ENCODE measurements around the gene KRI1.
"Not testable (repeated sequence)": the region's sequence is repeated elsewhere in the genome, so short reads cannot be mapped to it uniquely, and the experiment has no call there.

The KRI1 gene

DNA sequence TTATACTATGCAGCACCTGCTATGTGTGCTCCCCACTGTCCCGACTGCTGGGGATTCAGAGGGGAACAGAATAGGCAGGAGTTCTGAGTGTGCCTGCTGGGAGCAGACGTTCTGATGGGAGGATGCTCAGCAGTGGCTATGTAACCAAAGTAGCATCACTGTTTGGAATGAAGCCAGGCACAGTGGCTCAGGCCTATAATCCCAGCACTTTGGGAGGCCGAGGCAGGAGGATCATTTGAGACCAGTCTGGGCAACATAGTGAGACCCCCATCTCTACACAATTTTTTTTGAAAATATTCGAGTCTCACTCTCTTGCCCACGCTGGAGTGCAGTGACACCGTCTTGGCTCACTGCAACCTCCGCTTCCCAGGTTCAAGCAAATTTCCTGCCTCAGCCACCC lies 16.1 kb downstream of the KRI1 start:
- DNase-seq = no peak

DNA sequence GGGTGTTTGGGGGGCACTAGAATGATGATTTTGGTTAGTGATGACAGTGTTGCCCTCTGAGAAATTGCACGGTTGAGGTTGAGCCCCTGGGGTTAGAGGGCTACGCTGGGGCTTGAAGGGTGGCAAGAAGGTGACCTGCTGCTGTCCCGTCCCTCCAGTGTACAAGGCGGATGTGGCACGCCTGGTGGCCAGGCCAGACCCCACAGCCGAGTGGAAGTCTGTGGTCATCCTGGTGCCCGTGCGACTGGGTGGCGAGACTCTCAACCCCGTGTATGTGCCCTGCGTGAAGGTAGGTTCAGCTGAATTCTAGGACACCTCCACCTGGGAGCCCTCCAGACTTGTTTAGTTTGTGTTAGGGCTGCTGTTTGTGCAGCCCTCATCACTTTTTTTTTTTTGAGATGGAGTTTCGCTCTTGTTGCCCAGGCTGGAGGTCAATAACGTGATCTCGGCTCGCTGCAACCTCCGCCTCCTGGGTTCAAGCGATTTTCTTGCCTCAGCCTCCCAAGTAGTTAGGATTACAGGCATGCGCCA lies 17.0 kb downstream of the KRI1 start:
- DNase-seq = no peak

DNA sequence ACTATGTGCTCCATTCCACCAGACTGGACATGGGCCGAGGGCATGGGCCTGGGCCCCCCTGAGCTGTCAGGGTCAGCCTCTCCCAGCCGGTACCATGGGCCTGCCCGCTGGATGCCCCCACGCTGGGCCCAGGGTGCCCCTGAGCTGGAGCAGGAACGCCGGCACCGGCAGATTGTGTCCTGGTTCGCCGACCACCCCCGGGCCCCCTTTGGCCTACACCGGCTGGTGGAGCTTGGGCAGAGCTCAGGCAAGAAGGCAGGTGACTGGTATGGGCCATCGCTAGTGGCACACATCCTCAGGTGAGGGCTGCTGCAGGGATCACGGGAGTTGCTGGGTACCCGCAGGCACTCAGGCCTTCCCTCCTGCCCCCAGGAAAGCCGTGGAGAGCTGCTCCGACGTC lies 19.0 kb downstream of the KRI1 start:
- DNase-seq = no peak

DNA sequence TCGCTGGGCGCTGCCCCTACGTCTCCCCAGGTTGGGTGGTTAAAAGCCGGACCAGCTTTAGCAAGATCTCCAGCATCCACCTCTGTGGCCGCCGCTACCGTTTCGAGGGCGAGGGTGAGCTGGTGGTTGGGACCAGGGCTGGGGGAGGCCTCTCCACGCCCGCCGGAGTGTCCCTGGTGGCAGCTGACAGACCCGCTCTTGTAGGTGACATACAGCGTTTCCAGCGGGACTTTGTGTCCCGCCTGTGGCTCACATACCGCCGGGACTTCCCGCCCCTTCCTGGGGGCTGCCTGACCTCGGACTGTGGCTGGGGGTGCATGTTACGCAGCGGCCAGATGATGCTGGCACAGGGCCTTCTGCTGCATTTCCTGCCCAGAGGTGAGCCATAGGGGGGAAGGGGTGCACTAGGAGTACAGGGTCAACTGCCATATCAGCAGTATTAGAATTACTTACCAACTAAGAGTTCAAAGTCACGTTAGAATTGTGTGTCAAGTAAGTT lies 21.0 kb downstream of the KRI1 start:
- no peak for DNase-seq

DNA sequence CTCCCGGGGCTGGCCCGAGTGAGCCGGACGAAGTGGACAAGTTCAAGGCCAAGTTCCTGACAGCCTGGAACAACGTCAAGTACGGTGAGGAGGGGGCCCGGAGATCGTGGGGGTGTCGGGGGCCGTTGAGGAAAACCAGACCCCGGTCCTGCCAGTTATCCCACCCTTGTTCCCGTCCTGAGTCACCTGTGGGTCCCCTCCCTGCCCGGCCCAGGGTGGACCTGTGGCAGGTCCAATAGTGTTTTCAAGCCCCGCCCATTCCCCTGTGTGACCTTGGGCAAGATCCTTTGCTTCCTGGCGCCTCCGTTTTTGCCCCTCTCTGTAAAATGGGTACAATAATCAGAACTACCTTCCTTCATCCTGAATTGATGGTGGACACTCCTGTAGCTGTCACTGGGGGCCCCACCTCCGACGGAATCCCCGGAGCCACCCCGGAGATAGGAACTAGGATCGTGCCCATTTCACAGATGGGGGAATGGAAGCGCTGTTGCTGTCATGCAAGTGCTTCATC lies 21.5 kb downstream of the KRI1 start:
- DNase-seq = no peak

DNA sequence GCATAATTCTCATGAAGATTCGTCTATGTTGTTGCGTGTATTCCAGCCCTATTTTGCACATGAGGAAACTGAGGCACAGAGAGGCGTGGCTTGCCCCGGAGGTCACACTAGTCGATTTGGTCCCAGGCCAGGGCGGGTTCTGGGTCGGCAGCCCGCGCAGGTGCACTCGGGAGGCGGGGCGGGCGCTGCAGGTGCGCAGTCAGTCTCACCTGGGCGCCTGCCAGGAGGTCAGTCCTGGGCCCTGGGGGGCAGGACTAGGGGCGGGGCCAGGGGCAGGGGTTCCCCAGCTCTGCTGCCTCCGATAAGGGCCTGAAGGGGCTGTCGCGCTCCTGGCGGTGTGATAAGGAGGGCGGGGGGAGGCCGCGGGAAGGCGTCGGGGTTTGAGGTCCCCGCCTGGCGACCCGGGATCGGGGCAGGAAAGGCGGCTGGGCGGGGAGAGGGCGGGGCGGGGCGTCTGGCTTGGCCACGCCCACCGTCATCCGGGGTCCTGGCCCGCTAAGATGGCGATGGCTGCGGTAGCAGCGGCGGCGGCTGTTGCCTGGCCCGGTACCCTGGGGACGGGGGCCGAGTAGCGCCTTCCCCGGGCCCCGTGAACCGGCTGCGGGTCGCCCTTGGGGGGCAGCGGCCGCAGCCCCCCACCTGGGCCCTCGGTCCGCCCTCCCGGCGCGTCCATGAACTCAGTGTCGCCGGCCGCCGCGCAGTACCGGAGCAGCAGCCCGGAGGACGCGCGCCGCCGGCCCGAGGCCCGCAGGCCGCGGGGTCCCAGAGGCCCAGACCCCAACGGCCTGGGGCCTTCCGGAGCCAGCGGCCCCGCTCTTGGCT lies 22.2 kb downstream of the KRI1 start, which contains the start of gene ATG4D:
ATG4D (plus strand) TSS at position 485 of the 822 bp plus-strand sequence; CDS start at position 672, 187 bp downstream.
- peak; percentile 80 to 81 for DNase-seq

DNA sequence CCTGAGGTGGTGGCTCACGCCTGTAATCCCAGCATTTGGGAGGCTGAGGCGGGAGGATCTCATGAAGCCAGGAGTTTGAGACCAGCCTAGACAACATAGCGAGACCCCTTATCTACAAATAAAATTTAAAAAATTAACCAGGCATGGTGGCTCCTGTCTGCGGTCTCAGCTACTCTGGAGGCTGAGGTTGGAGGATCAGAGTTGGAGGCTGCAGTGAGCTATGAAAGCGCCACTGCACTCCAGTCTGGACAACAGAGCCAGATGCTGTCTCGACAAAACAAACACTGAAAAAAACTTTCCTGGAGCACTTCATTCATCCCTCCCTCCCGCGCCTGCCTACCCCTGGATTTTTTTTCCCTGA lies 22.8 kb downstream of the KRI1 start:
- DNase-seq = no peak

DNA sequence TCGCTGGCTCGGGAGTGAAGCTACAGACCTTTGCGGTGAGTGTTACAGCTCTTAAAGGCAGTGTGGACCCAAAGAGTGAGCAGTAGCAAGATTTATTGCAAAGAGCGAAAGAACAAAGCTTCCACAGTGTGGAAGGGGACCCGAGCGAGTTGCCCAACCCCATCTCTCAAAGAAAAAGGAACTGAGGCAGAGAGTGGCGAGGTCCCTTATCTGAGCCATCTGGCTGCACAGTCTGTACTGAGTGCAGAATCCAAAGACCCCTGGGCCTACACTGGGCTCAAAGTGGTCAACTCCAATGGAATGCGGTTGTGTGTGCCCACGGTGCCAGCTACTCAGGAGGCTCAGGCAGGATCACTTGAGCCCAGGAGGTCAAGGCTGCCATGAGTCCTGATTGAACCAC lies 26.8 kb downstream of the KRI1 start:
- not testable (repeated sequence) for DNase-seq

DNA sequence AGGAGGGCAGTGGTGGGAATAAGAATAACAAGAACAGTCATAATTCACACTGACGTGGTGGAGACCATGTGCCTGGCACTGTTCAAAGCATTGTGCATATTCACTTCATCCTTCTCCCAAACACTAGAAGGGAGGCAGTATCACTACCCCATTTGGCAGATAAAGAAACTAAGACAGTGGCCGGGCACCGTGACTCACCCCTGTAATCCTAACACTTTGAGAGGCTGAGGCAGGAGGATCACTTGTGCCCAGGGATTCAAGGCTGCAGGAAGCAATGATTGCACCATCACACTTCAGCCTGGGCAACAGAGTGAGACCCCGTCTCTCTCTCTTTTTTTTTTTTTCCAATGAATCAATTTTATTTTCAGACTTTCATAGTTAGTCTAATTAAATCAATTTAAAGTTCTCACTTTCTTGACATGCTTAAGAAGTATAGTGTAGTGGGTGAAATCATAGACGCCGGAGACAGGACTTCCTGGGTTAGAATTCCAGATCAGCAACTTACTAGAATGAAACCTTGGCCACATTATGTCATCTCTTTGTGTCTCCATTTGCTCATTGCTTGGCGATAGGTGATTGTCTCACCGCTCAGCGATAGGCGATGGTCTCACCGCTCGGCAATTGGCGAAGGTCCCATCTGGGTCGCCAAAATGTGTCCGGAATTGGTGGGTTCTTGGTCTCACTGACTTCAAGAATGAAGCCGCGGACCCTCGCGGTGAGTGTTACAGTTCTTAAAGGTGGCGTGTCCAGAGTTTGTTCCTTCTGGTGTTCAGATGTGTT lies 27.4 kb downstream of the KRI1 start:
- no peak for DNase-seq

DNA sequence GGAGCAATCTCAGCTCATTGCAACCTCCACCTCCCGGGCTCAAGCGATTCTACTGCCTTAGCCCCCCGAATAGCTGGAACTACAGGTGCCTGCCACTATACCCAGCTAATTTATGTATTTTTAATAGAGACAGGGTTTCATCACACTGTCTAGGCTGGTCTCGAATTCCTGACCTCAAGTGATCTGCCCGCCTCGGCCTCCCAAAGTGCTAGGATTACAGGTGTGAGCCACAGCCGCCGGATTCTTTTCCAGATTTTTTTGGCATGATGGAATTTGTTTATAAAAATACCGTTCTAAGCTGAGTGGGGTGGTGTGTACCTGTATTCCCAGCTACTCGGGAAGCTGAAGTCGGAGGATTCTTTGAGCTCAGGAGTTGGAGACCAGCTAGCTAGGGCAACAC lies 28.1 kb downstream of the KRI1 start:
- no peak for DNase-seq

DNA sequence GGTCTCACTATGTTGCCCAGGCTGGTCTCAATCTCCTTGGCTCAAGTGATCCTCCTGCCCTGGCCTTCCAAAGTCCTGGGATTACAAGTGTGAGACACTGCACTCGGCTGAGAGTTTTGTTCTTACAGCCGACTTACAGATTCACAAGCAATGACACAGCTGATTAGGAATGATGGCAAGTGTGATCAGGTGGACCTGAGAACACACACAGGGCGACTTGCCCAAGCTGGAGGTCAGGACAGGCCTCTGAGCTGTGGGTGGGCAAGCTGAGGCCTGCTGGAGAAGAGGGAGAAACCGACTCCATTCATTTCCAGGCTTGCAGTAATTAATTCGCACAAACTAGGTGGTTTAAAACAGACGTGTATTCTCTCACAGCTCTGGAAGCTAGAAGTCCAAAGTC lies 30.2 kb downstream of the KRI1 start:
- no peak for DNase-seq

DNA sequence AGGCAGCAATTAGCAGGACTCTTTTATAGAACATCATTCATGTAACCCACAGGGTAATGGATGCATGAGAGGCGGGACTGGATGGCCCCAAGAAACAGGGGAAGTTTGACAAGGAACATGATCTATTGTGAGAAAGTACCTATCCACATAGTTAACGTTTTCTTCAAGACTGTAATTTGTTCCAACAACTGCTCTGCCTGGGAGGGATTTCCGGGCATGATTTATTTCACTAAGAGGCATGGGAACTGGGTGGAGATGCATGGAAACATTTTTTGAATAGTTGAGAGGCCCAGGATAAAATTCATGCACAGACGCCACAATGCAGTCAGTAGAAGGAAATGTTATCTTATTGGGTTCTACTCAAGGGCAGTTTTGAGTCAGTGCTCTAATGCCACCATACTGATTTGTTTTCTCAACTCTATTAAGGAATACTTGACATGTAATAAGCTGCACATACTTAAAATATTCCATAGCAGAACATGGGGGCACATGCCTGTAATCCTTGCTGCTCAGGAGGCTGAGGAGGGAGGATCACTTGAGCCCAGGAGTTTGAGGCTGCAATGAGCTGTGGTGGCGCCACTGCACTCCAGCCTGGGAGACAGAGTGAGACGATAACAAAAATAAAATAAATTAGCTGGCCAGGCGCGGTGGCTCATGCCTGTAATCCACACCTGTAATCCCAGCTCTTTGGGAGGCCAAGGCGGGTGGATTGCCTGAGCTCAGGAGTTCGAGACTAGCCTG lies 32.0 kb downstream of the KRI1 start:
- DNase-seq = no peak

DNA sequence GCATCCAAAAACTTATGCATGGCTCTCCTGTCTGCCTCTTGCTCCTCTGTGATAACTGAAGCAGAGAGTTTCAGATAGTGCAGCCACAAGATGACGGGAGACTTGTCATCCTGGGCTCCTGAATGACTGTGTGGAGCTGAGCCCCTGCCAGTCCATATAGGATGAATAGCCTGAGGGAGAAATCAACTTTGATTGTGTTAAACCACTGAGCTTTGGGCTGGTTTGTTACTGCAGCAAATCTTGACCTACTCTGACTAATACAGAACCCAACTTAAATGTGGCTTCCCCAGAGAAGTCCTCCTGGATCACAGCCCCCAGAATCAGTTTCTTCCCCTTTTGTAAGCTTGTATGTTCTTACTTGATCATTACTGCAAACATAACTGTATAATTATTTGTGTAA lies 33.4 kb downstream of the KRI1 start:
- no peak for DNase-seq

DNA sequence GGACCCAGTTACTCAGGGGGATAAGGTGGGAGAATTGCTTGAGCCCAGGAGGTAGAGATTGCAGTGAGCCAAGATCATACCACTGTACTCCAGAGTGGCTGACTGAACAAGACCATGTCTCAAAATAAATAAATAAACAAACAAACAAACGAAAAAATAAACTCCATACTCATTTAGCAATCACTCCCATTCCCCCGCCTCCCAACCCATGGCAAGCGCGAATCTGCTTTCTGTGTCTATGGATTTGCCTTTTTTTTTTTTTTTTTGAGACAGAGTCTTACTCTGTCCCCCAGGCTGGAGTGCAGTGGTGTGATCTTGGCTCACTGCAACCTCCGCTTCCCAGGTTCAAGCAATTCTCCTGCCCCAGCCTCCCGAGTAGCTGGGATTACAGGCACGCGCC lies 38.9 kb downstream of the KRI1 start:
- not testable (repeated sequence) for DNase-seq

DNA sequence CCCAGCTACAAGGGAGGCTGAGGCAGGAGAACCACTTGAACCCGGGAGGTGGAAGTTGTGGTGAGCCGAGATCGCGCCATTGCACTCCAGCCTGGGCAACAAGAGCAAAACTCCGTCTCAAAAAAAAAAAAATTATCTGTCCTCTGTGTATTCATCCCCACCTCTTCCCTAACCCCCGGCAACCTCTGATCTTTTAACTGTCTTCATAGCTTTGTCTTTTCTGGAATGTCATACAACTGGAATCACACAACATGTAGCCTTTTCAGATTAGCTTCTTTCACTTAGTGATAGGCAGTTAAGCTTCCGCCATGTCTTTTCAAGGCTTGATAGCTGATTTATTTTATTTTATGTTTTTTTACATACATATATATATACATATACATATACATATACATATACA lies 40.2 kb downstream of the KRI1 start:
- no peak for DNase-seq

DNA sequence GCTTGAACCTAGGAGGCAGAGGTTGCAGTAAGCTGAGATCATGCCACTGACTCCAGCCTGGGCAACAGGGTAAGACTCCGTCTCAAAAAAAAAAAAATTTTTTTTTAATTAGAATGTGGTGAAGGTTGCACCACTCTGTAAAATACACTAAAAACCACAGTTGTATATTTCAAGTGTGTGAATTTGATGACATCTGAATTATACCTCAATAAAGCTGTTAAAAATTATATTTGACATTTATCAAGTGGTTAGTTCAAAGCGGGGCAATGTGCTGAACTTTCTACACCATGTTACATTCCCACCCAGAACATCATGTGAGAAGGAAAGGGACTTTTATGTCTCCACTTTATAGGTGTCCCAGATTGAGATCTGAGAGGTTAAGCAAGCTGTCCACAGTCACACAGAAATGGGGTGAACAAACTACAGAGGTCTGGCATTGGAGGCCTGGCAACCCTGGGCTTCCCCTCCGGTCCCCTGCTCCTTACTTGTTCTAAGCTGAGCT lies 42.6 kb downstream of the KRI1 start:
- DNase-seq = no peak

DNA sequence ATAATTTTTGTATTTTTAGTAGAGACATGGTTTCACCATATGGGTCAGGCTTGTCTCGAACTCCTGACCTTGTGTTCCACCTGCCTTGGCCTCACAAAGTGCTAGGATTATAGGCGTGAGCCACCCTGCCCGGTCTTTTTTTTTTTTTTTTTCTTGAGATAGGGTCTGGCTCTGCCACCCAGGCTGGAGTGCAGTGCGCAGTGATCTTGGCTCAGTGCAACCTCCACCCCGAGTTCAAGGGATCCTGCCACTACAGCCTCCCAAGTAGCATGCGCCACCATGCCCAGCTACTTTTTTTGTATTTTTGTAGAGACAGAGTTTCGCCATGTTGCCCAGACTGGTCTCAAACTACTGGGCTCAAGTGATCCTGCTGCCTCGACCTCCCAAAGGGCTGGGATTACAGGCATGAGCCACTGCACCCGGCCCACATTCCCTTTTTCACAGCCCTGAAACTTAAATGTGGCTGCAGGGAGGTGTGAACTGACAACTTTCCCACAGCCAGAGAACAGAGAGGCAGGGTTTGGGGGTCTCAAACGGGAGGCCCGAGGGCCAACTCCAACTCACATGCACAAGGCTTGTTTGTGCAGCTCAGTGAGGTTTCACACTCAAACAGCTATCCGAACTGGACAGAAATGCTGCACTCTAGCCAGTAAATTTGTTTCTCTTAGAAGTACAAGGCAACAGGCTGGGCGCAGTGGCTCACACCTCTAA lies 44.2 kb downstream of the KRI1 start:
- DNase-seq = no peak

DNA sequence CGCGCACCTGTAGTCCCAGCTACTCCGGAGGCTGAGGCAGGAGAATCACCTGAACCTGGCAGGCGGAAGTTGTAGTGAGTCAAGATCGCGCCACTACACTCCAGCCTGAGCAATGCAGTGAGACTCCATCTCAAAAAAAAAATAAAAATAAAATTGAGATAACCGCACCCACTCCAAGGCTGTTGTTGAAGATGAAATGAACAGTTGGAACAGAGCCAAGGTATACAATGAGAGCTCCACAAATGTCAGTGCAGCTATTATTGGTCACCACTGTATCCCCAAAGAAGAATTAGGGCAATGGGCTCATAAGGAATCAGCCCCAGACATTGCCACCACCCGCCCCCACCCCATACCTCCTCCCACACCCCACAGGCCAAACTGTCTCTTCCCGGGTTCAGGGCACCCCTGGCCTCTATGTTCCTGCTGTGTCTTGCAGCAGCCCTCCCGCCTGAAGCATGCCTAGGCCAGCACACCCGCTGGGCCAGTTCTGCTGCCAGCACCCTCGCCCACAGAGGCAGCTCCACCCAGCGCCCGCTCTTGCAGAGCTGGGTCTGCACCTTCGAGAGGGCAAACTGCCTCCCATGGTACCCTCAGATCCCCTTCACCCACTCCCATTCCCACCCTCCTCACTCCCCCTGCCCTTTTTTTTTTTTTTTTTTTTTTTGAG lies 45.0 kb downstream of the KRI1 start:
- DNase-seq = no peak

DNA sequence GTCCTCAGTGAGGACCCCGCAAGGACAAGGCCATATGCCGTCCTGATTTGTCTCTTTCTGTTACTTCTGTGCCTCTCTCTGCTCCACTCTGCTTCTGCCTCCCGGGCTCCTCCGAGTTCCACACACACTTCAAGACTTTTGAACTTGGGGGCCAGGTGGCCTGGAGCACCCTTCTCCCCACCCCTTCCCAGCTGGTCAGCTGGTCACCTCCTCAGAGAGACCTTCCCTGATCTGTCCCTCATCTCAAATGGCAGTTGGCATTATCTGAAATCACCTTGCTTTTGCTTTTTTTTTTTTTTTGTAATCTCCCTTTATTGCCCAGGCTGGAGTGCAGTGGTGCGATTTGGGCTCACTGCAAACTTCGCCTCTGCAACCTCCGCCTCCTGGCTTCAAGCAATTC lies 46.4 kb downstream of the KRI1 start:
- no peak for DNase-seq

DNA sequence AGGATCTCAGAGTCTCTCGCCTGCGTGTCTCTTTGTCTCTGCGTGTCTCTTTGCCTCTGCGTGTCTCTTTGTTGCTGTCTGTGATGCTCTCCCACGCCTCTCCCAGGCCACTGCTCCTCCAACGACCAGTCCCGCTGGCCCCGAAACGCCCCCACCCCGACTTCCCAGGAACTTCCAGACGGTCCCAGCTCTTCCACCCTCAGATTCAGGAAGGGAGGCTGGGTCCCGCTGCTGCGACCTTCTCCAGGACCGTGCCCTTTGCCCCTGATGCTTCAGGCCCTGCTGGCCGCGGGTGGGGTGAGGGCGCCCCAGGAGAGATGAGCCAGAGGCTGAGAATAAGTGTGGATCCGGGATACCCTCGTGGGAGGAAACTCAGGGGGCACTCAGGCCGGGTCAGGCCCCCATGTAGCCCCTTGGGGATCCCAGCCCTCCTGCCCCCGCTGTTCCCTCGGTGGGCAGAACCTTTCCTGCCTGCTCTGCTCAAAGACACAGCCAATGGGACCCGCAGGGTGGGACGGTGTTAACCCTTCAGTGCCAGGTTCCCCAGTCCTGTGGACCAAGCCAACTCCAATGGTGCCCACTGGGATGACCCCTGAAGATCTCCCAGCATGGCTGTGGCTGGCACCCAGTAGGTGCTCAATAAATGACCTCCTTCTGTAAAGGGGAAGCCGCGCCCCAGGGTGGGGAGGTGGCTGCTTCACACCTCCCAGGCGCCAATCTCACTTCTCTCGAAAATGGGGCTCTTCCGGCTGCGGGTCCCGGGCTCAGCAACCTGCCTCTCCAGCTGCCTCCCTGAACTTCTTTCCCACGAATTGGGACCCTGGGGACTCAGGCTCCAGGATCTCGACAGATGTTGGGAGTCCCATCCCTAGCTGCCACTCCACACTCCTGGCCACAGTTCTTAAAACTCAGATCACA lies 47.1 kb downstream of the KRI1 start:
- DNase-seq = no peak

Measured in NCI-H187 (cell line).